NCI-H187 treated with DMSO at 0.1 percent for 48 hours (cell line): ENCODE data around the gene NUP155.
"Not testable (repeated sequence)": the region's sequence is repeated elsewhere in the genome, so short reads cannot be mapped to it uniquely, and the experiment has no call there.

ENCODE experiments used
- DNase-seq: peaks from one replicate; lab custom pipeline; 2025; lab: John Stamatoyannopoulos, UW

The NUP155 gene

GRCh38 chr5:37370864-37371726 lies at the start of gene NUP155:
NUP155 (minus strand) TSS chr5:37371106; CDS start chr5:37370977, 129 bp downstream.
- DNase-seq = peak; percentile 75

GRCh38 chr5:37417347-37417746 lies 46.4 kb upstream of the NUP155 start:
- DNase-seq = no peak

- DNase-seq = not testable (repeated sequence)
These were observed 44.5 kb upstream of the NUP155 start for GRCh38 chr5:37415456-37415855.

GRCh38 chr5:37412515-37412914 lies 41.6 kb upstream of the NUP155 start:
- DNase-seq = no peak

- no peak for DNase-seq
These were observed 29.6 kb upstream of the NUP155 start for GRCh38 chr5:37400501-37400900.

- DNase-seq = no peak
These were observed 25.4 kb upstream of the NUP155 start for GRCh38 chr5:37396352-37396751.

GRCh38 chr5:37391591-37391990 lies 20.7 kb upstream of the NUP155 start:
- DNase-seq = no peak

- peak; percentile 27 for DNase-seq
These were observed 8.3 kb upstream of the NUP155 start, which contains the start of gene WDR70 for GRCh38 chr5:37379100-37379628. WDR70 (plus strand) TSS chr5:37379318; CDS start chr5:37379368, 50 bp downstream.

GRCh38 chr5:37378066-37378465 lies 7.2 kb upstream of the NUP155 start:
- not testable (repeated sequence) for DNase-seq

GRCh38 chr5:37375091-37375490 lies 4.2 kb upstream of the NUP155 start:
- no peak for DNase-seq

GRCh38 chr5:37370550-37370863 lies 399 bp downstream of the NUP155 start:
- DNase-seq = no peak

GRCh38 chr5:37355161-37355560 lies 15.7 kb downstream of the NUP155 start:
- no peak for DNase-seq

- not testable (repeated sequence) for DNase-seq
These were observed 28.2 kb downstream of the NUP155 start for GRCh38 chr5:37342741-37343140.

GRCh38 chr5:37334754-37335153 lies 36.2 kb downstream of the NUP155 start:
- not testable (repeated sequence) for DNase-seq

GRCh38 chr5:37326536-37326935 lies 44.4 kb downstream of the NUP155 start:
- DNase-seq = no peak

GRCh38 chr5:37323607-37324006 lies 47.3 kb downstream of the NUP155 start:
- no peak for DNase-seq

GRCh38 chr5:37319037-37319782 lies 51.7 kb downstream of the NUP155 start:
- DNase-seq = no peak

- DNase-seq = no peak
These were observed 54.9 kb downstream of the NUP155 start for GRCh38 chr5:37316027-37316426.

GRCh38 chr5:37310360-37310759 lies 60.5 kb downstream of the NUP155 start:
- no peak for DNase-seq

GRCh38 chr5:37308793-37309192 lies 62.1 kb downstream of the NUP155 start:
- no peak for DNase-seq

- no peak for DNase-seq
These were observed 66.0 kb downstream of the NUP155 start for GRCh38 chr5:37304888-37305287.

- not testable (repeated sequence) for DNase-seq
These were observed 74.6 kb downstream of the NUP155 start for GRCh38 chr5:37296313-37296712.
